HG03135 (cell line): ENCODE measurements around the gene CCP110.
"Not testable (repeated sequence)": the region's sequence is repeated elsewhere in the genome, so short reads cannot be mapped to it uniquely, and the experiment has no call there.

Source experiments
- ATAC-seq: cut with Tn5 transposase; IDR thresholded peaks from one replicate; pipeline ENCODE4 v1.9.1; 2021; ENCODE audit warnings: mild to moderate bottlenecking, moderate library complexity; ENCODE audit not compliant: unreplicated experiment

CCP110 gene

DNA sequence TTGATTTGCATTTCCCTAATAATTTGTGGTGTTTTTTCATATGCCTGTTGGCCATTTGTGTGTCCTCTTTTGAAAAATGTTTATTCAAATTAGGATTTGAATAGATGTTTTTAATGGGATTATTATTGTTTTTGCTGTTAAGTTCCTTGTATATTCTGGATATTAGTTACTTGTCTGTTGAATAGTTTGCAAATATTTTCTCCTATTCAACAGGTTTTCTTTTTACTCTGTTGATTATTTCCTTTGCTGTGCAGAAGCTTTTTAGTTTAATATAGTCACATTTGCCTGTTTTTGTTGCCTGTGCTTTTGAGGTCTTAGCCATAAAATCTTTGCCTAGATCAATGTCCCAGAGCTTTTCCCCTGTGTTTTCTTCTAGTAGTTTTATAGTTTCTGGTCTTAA, 11.4 kb upstream of the CCP110 start:
- no peak for ATAC-seq

DNA sequence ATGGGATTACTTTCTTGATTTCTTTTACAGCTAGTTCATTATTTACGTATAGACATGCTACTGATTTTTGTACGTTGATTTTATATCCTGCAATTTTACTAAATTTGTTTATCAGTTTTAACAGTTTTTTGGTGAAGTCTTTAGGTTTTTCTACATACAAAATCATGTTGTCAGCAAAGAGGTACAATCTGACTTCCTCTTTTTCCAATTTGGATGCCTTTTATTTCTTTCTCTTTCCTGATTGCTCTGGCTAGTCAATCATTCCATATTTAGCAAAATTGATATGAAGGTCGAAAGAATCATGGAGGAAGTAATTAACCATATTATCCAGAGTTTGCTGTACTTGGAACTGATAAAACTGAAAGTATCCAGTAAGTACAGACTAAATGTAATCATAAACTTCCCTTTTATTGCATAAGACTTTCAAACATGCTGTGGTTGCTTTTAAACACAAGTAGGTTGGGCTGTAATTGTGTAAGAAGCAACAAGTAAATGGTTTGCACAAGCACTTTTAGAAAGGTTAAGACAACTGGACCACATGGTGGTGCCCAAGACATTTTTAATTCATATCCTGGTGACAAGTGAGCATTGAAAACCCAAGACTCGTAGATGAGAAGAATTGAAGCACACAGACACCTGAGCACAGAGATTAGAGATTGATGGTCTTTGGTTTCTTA, 10.2 kb upstream of the CCP110 start:
- no peak for ATAC-seq

DNA sequence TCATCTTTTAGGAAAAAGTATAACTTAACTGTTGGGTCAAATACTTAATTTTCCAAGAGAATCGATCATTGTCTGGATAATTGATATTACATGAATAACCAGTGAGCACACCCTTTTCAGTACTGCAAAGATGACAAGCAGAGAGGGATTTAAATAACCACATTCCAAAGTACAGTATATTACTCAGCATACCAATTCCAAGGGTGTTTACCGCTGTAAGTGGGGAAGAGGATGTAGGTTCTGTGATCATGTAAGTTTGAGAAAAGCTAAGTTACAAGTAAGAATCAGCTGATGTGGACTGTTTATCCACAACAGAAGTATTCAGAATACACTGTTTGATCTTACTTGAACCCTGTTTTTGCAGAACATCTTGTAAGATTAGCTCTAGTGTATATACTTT, 8.0 kb upstream of the CCP110 start:
- no peak for ATAC-seq

DNA sequence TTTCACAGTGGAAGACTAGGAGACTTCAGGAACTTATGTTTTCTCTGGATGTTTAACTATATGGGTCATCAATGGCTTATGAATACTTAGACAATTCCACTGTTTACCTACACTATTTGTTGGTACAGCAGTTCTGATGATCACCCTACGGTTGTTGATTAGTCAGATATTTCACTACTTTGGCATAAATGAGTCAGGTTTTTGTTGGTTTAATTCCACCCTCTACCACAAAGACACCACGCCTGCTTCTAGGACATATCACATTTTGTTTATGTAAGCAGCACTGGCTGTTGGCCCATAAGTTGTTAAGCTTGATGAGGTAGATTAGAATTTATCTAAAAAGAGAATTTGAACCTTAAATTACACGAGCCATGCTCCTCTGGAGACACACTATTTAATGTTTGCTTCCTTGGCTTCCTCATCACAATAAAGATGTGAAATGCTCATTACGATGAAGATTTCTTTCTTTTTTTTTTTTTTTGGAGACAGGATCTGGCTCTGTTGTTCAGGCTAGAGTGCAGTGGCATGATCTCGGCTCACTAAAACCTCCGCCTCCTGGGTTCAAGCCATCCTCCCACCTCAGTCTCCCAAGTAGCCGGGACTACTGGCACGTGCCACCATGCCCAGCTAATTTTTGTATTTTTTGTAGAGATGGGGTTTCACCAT, 6.2 kb upstream of the CCP110 start:
- ATAC-seq, result no peak

DNA sequence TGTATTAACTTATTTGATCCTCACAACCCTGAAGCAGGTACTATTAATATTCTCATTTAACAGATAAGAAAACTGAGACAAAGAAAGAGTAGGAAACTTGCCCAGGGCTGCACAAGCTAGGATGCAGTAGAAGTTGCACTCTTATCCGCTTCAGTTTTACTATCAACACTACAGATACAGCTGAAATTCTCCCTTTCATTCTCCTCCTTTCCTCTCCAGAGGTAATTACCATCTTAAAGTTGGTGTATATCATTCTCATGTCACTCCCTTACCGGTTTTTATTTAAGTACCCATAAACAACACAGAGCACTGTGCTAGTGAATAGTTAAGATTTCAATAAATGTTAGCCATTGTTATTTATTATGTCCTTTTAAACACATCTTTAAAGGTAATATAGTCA, 5.4 kb upstream of the CCP110 start:
- ATAC-seq, result no peak

DNA sequence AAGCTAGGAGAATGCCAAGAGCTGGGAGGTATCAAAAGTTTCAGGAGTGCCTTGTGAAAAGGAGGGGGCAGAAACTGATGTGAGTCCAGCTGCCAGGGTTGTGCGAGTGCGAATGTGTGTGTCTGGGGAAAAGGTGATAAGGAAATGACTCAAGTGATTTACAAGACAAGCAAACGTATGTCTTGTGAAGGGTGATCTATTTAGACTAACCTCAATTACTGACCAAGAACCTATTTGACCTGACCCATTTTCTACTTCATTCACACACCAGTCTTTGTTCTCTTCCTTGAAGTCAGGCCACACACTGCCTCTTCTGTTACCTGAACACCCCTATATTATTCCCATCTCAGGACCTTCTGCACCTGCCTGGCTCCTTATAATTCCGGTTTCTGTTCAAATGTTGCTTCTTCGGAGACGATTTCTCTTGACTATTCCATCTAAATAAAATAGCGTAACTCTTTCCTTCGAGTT, 2.8 kb upstream of the CCP110 start:
- ATAC-seq, result no peak

DNA sequence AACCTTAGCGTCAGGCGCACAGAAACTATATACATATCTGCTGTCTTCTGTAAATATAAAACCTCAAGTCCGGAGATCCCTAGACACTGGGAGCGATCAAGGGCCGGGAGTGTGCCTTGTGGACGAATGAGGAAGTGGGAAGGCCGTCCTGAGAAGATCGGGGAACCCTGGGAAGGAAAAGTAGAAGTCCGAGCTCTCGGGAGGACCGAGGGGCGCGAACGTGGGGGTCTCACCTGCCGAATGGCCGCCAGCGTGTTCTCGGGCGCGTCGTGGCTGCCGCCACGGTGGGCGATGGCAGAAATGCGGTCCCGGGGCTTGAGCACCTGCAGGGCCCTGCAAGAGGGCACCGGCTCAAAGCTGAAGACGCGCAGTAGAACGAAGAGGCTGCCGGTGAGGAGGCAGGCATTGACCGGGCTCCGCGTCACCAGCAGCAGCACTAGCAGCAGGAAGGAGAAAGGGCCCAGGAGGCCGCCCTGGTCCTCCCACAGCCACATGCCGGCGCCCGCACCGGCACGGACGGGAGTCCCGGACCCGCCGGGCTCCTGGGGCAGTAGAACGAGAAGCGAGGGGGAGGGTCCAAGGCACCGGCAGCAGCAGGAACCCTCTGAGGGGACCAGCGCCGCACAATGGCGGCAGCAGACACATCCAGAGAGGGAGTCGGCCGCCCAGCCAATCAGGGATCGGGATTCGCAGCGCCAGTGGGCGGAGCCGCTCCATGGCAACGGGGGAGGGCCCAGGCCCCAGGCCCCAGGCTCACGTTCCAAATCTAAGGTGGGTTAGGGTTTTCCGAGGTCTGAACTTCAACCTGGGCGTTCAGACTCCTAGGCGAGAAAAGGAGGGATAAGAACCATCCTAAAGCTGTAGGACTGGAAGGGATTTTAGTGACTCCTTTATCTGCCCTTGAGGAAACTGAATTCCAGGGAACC, 2.0 kb upstream of the CCP110 start, which contains the start of gene GDE1:
Gene GDE1 (minus strand): TSS at position 628 of the 926 bp plus-strand sequence. CDS start 134 bp downstream, at position 494.
- peak; percentile 73 for ATAC-seq

DNA sequence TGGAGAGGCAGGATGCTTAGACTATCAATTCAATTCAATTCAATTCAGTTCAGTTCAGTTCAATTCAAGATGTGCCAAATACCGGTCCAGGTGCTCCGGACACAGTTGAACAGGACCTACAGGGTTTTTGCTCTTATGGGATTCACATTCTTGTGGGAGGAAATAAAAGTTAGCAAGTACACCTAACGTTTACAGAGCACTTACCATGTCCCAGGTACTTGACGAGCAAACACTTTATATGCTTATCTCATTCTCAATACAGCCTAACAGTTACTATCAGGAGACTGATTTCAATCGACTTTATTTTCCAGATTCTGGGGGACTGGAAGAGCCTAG, 1.4 kb upstream of the CCP110 start:
- ATAC-seq, result no peak

DNA sequence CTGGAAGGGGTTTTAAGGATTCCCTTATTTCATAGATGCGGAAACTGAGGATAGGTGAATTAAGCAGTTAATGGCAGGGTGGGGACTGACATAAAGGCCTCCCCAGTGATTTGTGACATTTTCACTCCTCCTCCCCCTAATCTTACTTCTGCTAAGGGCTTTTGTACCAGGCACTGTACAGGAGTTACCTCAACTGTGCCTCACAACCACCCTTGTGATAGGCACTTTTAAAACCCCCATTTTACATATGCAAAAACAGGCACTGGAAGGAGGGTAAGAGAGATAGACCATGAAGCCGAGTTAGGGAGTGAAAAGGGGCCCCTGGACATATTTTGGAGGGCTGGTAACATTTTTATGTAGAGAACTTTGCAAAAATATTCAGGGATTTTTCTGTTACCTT, 982 bp upstream of the CCP110 start:
- ATAC-seq, result no peak

DNA sequence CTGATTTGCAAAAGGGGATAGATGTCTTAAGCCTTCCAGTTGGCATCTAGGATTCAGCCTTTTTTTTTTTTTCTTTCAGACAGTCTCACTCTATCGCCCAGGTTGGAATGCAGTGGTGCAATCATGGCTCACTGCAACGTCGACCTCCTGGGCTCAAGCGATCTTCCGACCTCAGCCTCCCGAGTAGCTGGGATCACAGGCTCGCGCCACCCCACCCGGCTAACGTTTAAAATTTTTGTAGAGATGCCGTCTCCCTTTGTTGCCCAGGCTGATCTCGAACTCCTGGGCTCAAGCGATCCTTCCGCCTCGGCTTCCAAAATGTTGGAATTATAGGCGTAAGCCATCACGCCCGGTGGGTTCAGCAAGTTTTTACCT, 571 bp upstream of the CCP110 start:
- ATAC-seq, result no peak

DNA sequence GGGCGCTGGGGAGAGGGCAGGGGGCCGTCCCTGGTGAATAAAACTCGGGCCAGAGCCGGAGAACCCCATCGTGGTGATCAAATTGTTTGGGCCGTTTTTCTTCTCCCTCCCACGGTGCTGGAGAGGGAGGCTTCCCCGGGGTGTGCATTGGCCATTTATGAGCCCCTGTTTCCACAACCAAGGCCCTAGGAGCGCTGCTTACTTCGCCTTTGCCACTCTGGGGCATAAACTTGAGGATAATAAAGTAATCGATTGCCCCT, 544 bp downstream of the CCP110 start:
- no peak for ATAC-seq

DNA sequence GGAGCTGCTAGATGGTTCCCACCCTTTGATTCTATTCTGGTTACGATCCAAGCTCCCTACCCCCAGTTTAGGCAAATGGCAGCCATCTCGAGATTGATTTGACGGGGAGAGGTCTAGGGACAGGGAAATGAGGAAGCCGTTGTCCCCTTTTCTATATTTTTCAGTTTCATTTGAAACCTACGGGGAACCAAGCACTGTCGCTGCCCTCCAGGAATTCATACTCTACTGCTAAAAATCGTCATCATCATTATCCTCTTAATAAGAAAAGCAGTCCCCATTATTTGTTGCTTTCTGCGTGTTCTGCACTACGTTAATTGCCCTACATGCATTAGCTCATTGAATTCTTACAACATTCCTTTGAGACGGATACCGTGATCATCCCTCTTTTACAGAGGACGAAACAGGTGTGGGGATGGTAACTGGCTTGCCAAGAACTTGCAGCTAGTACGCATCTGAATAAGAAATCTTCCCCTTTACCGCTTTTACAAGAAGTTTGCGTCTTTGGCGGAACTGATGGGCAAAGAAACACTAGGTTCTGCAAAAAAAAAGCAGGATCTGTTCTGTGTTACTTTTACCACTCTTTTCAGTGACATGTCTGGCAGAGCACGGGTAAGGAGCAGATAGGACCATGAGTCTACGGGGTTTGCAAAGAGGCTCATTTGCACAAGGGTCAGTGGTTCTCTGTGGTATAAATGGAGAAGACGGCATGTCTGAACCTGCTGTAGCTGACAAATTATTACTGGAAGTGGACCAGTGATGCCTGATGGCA, 1.1 kb downstream of the CCP110 start:
- no peak for ATAC-seq

DNA sequence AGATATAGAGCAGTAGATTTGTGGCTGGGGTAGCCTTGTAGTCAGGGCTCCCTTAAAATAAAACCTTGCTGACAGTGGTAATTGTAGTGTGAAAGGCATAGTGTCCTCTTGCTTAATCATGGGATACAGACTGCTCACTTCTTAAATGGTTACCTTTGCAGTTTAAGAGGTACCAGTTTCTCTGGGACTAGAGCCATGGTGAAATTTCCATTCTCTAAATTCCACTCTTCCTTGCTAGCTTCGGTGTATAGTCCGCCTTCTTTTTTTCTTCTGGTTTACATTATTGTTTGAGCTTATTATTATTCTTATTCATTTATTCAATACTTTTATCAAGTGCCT, 1.6 kb downstream of the CCP110 start:
- no peak for ATAC-seq

DNA sequence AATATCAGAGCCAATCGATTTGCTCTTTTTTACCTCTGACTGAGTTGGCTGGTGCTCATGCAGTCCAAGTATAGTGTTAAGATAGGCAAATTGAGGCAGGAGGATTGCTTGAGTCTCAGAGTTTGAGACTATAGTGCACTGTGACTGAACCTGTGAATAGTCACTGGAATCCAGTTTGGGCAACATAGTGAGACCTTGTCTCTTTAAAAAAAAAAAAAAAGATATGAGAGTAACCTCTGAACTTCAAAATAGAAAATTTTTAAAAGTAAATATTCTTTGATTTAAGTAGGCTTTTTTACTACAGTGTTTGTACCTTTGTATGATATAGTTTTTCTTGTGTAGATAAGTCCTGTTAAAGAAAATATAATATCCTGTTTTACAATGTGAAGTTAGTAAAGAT, 3.4 kb downstream of the CCP110 start:
- ATAC-seq, result no peak

DNA sequence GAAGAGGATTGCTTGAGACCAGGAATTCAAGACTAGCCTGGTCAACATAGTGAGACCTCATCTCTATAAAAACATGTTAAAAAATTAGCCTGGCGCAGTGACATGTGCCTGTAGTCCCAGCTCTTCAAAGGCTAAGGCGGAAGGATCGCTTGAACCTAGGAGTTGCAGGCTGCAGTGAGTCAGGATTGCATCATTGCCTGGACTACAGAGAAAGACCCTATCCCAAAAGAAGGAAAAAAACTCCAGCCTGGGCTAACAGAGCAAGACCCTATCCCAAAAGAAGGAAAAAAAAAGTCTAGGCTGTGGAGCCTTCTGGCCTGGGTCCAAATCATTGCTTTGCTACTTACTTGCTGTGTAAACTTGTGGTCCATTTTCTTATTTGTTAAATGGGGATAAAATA, 4.9 kb downstream of the CCP110 start:
- no peak for ATAC-seq

DNA sequence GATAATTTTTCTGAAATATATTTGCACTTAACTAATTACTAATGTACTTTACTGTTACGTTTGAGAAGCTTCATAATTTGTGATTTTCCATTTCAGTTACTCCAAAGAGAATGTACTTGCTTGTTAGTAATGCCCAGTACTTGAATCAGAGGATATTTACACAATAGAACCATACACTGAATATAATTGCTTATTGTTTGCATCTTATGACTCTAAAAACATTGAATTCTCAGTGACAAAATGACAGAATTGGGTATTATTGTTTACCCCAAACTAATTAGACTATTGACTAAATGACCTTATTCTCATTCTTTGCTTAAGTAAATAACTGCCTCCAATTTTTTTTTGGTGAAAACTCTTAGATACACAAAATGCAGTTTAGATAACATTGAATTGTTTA, 8.9 kb downstream of the CCP110 start:
- ATAC-seq, result no peak

DNA sequence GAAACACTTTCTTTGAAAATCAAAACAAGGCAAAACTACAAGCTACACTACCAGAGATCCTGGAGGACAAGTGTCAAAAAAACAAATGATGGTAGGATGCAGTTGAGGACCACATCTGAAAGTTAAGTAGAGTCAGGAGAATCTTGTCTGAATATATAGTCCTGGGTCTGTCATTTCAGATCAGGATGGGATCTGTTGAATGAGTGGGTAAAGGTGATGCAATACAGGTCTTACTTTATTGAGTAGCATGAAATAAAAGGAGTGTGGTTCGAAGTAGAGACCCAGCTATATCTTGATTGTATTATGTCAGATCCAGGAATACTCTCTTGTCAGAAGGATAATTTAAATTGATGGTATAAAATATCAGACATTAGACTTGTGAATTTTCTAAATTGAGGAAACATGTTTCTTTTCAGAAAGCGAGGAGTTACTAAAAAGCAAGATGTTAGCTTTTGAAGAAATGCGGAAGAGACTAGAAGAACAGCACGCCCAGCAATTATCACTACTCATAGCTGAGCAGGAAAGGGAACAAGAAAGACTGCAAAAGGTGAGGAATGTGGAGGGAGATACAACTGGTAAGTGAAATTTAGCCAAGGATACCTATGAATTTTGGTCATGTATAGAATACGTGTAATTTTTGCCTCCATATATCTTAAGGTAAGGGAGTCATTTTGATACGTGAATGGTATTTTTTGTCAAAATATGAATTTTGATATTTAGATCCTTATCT, 16.7 kb downstream of the CCP110 start:
- ATAC-seq, result no peak

DNA sequence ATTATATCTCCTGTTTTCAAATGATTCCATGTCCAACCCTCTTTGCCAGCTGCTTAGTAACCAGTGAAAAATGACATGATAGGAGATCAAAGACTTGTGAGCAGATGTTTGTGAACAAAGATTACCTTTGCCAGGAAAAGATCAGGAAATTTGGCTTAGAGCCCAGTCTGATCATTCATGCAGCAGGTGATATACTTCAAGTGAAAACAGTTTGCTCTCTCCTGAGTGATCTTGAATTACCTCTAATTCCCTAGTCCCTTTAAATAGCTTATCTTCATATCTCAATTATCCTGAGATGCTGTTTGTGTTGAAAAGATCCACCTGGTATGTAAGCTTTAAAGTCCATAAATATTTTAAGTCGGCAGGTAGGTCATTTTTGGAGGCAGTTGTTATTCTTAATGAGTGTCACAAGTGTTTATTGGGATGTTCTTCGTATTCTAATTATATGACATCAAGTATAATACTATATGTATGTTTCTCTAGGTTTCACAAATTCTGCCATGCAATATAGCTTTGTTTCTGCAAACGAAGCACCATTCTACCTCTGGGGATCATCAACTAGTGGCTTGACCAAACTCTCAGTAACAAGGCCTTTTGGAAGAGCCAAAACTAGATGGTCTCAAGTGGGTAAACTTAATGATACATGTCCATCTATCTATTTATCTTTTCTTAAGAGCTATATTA, 18.5 kb downstream of the CCP110 start:
- no peak for ATAC-seq

DNA sequence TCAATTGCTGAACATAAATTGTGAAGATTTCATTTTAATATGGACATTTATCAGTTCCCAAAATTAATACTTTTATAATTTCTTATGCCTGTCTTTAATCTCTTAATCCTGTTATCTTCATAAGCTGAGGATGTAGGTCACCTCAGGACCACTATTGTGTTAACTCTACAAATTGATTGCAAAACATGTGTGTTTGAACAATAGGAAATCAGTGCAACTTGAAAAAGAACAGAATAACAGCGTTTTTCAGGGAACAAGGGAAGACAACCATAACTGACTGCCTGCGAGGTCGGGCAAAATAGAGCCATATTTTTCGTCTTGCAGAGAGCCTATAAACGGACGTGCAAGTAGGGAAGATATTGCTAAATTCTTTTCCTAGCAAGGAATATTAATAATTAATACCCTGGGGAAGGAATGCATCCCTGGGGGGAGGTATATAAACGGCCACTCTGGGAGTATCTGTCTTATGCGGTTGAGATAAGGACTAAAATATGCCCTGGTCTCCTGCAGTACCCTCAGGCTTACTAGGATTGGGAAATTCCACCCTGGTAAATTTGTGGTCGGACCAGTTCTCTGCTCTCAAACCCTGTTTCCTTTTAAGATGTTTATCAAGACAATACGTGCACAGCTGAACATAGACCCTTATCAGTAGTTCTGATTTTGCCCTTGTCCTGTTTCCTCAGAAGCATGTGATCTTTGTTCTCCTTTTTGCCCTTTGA, 19.7 kb downstream of the CCP110 start:
- not testable (repeated sequence) for ATAC-seq

DNA sequence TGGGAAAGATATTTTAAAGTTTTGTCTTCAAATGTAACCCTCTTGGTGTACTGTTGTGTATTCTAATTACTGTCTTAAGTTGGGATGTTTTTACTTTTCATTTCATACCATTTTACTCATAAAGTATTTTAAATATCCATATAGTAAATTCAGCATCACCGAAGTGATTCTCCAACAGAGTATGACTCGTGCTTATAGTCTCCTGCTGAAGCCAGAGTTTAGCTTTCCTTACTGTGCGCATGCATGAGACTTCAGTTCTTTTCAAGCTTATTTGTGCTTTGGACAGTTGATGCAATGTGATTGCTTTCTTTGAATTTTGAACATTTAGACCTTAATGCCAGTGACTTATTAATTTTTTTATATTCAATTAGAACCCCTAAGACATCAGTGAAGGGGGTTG, 24.4 kb downstream of the CCP110 start:
- no peak for ATAC-seq
